ENCODE results near the gene LRMDA.

The LRMDA gene

DNA sequence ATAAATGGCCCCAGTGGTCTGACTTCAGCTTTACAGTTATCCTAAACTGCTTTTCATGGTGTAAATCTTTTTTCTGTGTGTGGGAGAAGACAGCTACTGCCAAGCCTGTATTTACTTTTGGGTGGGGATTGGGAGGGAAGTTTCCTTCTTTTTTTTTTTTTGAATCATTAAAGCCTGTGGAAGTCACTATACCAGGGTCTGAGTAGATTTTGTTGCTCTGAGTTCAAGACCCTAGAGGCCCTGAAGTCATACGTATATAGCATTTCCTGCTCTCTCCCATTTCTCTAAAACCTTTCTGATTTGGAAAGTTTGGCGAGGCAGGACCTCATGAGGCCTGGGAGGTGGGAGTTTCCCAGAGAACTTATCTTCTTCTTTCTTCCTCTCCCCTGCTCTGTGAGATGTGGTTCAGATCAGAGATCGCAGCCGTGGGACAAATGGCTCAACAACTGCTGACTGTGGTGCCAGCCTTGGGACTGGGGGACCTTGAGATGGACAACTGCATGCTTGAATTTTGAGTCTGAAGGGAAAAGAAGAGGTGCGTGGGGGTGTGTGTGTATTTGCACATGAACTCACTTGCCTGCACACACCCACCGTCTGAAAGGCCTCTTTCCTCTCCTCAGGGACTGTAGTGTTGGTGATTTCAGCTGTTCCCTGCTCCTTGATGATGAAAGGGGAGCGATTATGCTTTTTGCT lies 18.1 kb downstream of the LRMDA start:
- DNase-seq, result no peak

- no peak for DNase-seq
These were observed 18.6 kb downstream of the LRMDA start for GRCh38 chr10:75450075-75450445.

DNA sequence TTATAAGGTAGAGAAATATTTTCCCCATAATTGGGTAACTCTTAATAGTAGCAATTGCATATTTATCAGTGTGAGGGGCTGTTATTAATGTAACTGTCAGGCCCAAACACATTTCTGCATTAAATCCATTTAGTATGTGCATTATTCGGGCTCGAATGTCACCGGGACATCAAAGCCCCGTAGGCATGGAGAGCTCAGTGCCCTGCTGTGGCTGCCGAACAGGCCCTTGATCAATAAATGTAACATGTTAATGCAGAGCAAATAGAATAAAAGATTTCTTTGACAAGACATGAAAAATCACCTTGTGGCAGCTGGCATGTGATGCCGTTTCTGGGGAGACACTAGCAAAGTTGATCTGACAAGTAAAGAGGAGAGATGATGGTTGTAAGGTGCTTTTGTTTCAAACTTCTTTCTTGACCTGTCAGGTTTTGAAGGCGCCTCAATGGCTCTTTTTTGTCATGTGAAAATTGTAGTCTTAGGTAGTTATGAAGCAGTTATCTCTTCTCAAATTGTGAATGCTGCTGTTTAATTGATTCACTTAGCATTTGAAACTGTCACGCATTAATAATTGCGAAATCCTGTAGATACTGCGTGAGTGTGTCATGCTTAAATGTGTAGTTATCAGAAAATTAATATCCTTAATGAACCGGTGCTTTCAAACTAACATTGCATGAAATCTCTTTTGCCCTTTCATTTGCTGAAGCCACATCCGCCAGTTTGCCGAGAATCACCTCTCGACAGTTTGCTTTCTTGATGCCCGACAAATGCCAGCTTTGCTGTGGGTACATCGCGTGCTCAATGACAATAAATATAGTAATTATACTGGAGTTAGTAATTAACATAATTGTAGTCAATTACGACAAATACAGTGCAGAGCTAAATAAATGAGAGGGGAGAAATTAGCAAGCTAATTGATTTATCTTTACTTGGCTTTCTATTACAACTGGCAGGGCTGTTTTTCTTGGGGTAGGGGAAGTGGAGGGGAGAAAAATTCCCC lies 19.5 kb downstream of the LRMDA start:
- no peak for DNase-seq

GRCh38 chr10:75451831-75452230 lies 20.4 kb downstream of the LRMDA start:
- DNase-seq, result no peak

DNA sequence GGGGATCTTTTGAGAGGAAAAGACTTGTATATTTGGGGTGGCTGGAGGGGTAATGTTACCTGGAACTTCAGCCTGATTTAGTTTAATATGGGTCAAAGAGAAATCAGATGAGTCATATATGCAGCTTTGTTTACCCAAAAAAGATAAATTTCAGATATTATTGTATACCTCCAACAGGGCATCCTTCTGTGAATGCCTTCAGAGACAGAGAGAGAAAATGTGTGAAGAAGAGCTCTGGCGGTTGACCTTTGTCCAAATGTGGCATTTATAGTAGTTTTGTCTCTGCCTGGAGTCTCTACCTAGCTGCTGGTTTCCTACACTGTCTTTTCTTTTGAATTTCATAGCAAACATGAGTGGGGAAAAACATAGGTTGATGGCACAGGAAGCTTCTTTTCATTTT lies 21.6 kb downstream of the LRMDA start:
- no peak for DNase-seq

DNA sequence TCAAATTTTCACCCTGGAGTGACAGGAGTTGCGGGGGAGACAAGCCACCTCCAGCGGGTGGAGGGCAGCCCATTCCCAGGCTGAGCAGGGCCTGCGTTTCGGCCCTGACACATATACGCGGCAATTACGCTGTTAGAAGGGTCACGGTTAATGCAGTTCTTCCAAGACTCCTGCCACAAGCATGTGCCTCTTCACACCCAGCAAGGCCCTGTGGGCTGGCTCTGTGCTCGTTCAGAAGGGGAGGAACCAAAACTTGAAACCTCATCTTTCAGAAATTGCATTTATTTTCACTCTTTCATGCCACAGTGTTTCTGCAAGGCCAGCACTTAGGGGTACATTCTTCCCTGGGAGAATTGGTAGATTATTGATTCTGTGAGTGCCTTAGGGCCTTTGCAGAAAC lies 24.7 kb downstream of the LRMDA start:
- DNase-seq, result no peak

DNA sequence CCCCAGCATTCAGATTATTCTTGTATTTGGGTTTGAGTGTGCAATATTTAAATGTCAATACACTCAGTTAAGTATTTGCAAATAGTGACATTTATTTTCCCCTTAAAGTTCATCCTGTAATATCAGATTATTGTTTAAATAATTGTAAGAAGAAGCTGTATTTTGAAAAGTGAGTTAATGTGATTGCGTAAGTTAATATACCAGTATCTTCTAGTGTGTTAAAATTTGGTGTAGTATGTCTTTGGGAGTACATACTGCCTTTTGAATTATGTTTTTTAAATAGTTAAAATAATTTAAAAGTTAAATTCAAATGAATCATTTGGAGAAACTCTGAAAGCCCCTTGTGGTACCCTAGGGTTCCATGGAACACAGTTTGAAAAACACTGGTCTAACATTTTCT lies 28.6 kb downstream of the LRMDA start:
- no peak for DNase-seq

DNA sequence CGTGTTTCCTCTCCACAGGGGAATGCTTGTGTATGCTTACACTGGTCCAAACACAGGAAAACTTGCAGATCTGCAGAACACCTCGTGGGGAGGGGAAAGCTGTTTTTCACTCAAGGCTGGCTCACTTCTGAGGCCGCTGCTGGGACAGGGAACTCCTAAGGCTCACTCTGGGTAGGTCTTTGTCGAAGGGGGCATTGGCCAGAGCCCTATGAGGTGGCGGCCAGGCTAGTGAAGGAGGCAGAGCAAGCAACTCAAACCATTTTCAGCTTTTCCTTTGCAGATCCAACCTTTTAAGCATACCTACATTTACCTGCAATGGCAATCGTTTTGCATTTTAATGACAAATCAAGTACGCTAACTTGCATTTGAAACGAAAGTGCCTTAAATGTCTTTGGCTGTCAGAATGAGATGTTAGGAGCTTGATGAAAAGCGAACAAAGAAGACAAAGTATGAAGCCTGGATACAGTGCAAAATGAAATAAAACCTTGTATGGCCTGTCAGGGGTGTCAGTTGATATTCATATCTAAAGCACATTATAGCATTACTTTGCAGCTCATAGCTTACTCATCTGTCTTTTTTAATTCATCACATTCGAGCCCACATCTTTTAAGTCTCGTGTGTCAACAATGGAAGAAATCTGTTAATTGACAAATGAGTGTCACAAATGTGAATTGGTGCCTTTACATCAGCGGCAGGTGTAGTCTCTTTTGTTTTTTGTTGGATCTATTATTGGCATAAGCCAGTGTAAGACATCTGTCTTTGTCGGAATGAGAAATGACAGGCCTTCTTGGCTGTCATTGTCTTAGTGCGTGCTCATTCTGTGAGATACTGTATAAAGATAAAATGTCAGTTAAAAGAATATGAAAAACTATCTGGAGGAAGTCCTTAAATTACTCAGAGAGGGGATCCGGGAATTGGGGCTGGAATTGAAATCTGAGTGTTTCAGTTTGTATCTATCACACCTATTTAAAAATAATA lies 30.5 kb downstream of the LRMDA start:
- DNase-seq, result no peak

DNA sequence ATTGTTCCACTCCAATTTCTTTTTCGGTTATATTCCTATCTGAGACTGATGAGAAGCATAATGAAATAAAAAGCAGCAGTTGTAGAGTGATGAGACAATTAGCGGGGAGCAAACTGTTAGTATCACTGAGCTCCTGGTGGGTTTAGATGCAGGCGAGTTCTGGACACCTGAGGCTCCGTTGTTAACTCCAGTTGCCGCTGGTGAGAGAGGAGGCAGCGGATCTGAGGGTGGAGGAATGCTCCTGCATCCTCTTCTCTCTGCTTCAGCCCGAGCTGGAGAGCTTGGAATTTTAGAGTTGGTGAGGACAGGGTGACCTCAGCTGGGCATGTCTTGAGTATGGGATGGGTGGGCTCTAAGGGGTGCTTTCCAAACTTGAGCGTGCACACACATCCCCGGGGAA lies 31.4 kb downstream of the LRMDA start:
- no peak for DNase-seq

DNA sequence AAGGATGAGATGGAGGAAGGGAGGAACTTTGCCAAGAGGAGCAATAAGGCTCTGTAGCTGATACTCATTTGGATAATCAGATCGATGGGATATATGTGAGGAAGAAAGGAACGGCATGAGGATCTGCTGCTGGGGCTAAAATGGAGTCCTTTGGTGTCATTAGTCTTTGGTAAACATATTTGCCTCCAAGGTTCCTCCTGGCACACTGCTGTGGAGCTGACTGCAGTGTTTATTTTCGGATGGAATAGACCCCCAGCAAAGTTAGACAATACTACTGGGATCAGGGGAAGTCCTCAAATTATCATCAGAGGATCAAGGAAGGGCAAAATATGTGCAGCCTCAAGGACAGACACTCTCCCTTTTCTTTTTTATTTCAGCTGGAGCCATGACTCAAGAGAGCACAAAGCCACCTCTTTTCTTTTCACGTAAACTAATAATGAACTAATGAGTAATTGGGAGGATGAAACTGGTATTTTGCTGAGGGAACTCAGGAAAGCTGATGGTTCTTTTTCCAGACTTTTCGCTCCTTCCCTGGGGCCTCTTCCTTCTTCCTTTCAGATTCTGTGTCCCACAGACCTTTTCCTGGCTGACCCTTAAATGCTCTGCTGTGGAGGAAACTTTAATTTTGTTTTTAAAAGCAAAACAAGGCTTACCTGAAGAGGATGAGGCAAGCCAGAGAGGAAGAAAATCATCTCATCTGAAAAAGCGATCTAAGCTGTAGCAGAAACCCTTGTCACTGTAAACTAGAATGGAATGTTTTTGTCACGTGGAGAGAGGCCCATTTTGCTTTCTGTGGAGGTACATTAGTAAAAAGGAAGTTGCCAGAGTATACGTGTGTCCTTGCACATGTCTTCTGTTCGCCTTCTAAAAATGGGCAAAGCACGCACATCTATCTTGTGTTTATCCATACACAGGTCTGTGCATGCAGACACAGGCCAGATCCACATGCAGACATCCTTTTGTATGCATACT lies 33.3 kb downstream of the LRMDA start:
- DNase-seq, result no peak

DNA sequence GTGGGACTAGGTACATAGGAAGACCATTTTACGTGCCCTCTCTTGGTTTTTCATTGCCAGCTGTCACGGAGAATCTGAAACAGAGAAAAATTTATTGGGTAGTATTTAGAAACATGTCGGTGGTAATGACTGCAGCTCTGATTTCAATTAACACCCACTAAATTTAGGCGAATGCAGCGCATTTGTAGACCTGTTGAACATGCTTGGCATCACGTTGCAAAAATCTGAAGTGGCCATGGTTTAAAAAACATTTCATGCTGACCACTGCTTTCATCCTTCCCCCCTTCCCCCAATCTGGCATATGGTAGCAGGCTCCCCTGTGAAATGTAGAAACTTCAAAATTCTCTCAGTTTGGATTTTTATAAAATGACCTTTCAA lies 34.0 kb downstream of the LRMDA start:
- DNase-seq, result no peak

GRCh38 chr10:75466001-75466400 lies 34.6 kb downstream of the LRMDA start:
- DNase-seq, result no peak

DNA sequence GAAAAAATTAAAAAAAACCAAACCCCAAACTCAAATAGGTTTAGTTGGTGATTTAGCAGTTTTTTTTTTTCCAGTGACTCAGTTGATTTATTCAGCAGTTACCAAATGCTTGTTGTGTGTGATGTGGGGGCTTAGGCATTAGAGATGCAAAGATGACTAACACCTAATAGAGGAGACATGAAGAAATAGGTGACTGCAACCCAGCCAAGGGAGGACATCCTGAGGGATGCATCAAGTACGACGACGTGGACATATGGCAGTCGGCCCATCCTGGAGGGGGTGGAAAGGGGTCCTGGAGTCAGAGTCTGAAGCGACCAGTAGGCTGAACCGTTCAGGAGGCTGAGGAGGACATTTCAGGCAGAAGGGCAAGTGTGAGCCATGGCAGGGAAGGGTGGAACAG lies 35.5 kb downstream of the LRMDA start:
- DNase-seq, result no peak

DNA sequence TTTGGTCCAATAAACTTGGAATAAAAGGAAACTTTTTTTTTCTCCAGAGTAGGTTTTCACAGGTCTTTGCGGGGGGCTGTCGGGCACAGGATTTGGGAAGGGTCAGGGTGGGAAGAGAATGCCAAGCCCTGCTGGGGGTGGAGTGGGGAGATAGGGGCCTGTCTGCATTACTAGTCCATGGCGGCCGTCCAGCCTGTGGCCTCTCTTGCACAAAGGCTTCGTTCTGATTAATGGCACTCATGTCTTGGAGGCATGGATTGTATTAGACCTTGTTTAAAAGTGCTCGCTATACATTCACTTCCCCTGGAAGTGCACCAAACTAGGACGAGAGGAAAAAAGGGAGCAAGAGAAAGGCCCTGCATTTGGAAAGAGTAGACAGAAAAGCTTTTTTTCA lies 37.2 kb downstream of the LRMDA start:
- no peak for DNase-seq

- no peak for DNase-seq
These were observed 37.7 kb downstream of the LRMDA start for GRCh38 chr10:75469006-75469616.

DNA sequence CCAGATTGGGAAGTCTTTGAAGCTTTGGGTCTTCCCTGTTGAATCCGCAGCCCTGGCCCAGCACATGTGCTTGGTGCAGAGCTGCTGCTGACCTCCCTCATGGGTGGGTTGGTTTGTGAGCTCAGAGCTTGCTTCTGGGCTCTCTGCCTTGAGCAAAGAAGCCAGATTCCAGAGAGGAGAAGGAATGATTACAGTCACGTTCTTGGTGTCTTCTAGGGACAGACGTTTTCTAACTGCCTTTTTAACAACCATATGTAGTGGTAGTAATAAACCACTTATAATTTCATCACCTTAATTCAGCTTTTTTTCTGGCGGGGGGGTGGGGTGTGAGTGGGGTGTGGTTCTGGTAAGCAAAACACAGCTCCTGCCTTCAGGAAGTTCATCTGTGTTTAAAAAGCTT lies 39.5 kb downstream of the LRMDA start:
- no peak for DNase-seq

- DNase-seq, result no peak
These were observed 41.3 kb downstream of the LRMDA start for GRCh38 chr10:75472685-75473084.

- no peak for DNase-seq
These were observed 42.7 kb downstream of the LRMDA start for GRCh38 chr10:75474106-75474505.

- no peak for DNase-seq
These were observed 44.2 kb downstream of the LRMDA start for GRCh38 chr10:75475460-75476182.

- no peak for DNase-seq
These were observed 45.1 kb downstream of the LRMDA start for GRCh38 chr10:75476569-75476968.

DNA sequence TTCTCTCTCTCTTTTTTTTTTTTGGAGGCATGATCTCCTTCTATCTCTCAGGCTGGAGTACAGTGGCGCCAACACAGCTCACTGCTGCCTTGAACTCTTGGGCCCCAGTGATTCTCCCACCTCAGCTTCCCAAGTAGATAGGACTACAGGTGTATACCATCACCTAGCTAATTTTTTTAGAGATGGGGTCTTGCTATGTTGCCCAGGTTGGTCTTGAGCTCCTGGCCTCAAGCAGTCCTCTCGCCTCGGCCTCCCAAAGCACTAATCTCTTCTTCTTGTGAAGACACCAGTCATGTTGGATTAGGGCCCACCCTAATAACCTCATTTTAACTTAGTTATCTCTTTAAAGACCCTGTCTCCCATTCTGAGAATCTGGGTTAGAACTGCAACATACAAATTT lies 45.6 kb downstream of the LRMDA start:
- DNase-seq, result no peak
